Right lobe of liver (tissue), 4 donors: Measurements from ENCODE around the gene ZNF319.

ENCODE experiments used
- CTCF ChIP-seq, 4 donors: fragments of 200-600 bp in 3 of 4; fragments of 450-650 bp in 1 of 4; IDR thresholded peaks; one replicate each; pipeline versions ENCODE4 v1.5.1 to v1.8.0; 2016 to 2022; ENCODE audit warnings: antibody characterized with exemption in 4 of 4, mild to moderate bottlenecking in 2 of 4
- POLR2A ChIP-seq: fragments of 450-650 bp; IDR thresholded peaks from one replicate; pipeline ENCODE4 v1.6.1; 2017; ENCODE audit warnings: antibody characterized with exemption, mild to moderate bottlenecking
- donor health status: DM: no; HTN: no; CAD: no.
- donor health status: DM: no; HTN: no; CAD: no.
- donor health status: DM: no; HTN: yes; CAD: no.

- no peak for TF ChIP-seq CTCF (IDR thresholded peaks at IDR 0.05)
- TF ChIP-seq POLR2A = no peak
Measured at GRCh38 chr16:57956924-57957672, 43.4 kb downstream of the ZNF319 start.
